ENCODE data around the gene FKBP15.

DNA sequence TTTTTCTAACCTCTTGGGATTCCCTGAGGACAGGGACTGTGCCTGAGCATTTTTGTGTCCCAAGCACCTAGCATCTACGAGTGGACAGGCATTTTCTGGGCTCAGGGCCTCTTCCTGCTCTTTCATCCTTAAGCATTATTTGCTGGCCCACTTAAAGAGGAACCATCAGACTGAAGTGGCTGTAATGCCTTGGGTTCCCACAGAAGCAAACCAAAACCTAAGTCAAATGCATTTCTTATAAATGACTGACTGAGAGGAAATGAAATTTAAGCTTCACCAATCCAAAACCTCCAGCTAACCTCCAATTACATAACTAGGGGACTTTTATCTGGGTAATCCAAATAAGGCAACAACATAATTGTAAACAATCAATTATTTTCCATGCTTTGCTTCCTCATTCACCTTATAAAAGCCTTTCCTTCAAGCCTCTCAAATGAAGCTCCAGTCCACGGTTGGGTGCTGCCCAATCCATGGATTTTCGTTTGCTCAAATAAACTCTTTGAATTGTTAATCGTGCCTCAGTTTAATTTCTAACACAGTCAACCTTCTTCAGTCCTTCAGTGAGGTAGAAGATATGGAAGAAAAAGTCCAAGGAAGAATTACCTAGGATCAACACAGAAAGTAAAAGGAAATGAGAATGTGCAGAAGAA is 95.6 kb downstream of the FKBP15 start:
- no peak for TF ChIP-seq POLR2A (IDR thresholded peaks at IDR 0.05)
- TF ChIP-seq, protein P1, sequence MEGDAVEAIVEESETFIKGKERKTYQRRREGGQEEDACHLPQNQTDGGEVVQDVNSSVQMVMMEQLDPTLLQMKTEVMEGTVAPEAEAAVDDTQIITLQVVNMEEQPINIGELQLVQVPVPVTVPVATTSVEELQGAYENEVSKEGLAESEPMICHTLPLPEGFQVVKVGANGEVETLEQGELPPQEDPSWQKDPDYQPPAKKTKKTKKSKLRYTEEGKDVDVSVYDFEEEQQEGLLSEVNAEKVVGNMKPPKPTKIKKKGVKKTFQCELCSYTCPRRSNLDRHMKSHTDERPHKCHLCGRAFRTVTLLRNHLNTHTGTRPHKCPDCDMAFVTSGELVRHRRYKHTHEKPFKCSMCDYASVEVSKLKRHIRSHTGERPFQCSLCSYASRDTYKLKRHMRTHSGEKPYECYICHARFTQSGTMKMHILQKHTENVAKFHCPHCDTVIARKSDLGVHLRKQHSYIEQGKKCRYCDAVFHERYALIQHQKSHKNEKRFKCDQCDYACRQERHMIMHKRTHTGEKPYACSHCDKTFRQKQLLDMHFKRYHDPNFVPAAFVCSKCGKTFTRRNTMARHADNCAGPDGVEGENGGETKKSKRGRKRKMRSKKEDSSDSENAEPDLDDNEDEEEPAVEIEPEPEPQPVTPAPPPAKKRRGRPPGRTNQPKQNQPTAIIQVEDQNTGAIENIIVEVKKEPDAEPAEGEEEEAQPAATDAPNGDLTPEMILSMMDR (IDR thresholded peaks at IDR 0.05): no peak
